Keratinocyte (primary cell): ENCODE measurements around the gene VTI1A. TPM values are rescaled to one million over a fixed set of nuclear protein-coding genes. Genes with fewer than 3 reads are reported as not detected.

Experiments
- DNase-seq: peaks from one replicate; pipeline ENCODE4 v3.0.0-alpha.2; 2011; ENCODE audit warnings: low read depth, missing footprints, low spot score
- FAIRE-seq: peaks from 2 replicates; lab custom pipeline; 2011; peaks lifted over from hg19 to GRCh38; lab: Jason Lieb, UNC
- H2AFZ ChIP-seq: 2 replicates; pipeline ENCODE4 v1.6.0; 2012; ENCODE audit warnings: low read length, control low read depth, inconsistent platforms; ENCODE audit not compliant: control insufficient read depth
- H3K27ac ChIP-seq: 2 replicates; pipeline ENCODE4 v1.5.1; 2011; ENCODE audit warnings: low read length; ENCODE audit not compliant: control insufficient read depth, insufficient read depth
- H3K27me3 ChIP-seq: 3 replicates; pipeline ENCODE4 v1.6.0; 2011; ENCODE audit warnings: low read length; ENCODE audit not compliant: control insufficient read depth, insufficient read depth; ENCODE audit errors: extremely low read depth
- H3K36me3 ChIP-seq, 2 experiments: 2 replicates in 1 of 2; 3 replicates in 1 of 2; pipeline ENCODE4 v1.5.1; 2011; ENCODE audit warnings: low read length in 2 of 2, mild to moderate bottlenecking in 1 of 2; ENCODE audit not compliant: control insufficient read depth in 2 of 2, insufficient read depth in 2 of 2; ENCODE audit errors: extremely low read depth in 1 of 2
- H3K4me1 ChIP-seq: 3 replicates; pipeline ENCODE4 v1.5.1; 2011; ENCODE audit warnings: low read length; ENCODE audit not compliant: control insufficient read depth, insufficient read depth; ENCODE audit errors: extremely low read depth
- H3K4me2 ChIP-seq: 3 replicates; pipeline ENCODE4 v1.6.0; 2011; ENCODE audit warnings: low read depth, low read length; ENCODE audit not compliant: control insufficient read depth, insufficient read depth; ENCODE audit errors: extremely low read depth
- H3K4me3 ChIP-seq, 3 experiments: fragments of 200-600 bp in 1 of 3; sonication (generic) in 1 of 3; 2 replicates in 2 of 3; 3 replicates in 1 of 3; pipeline ENCODE4 v1.5.1; 2011 to 2016; ENCODE audit warnings: low read length in 3 of 3, mild to moderate bottlenecking in 3 of 3, control low read depth in 2 of 3, inconsistent platforms in 1 of 3, low read depth in 1 of 3, mixed read lengths in 1 of 3, mixed run types in 1 of 3, moderate library complexity in 1 of 3; ENCODE audit not compliant: control insufficient read depth in 2 of 3, insufficient read depth in 2 of 3; ENCODE audit errors: extremely low read depth in 1 of 3
- H3K79me2 ChIP-seq: 2 replicates; pipeline ENCODE4 v1.6.0; 2012; ENCODE audit warnings: low read length; ENCODE audit not compliant: control insufficient read depth, insufficient read depth
- H3K9ac ChIP-seq: 3 replicates; pipeline ENCODE4 v1.6.0; 2011; ENCODE audit warnings: low read length; ENCODE audit not compliant: control insufficient read depth, insufficient read depth; ENCODE audit errors: extremely low read depth
- H3K9me1 ChIP-seq: 3 replicates; pipeline ENCODE4 v1.6.0; 2011; ENCODE audit warnings: low read length; ENCODE audit not compliant: control insufficient read depth, insufficient read depth; ENCODE audit errors: extremely low read depth
- H3K9me3 ChIP-seq: 2 replicates; pipeline ENCODE4 v1.5.1; 2012; ENCODE audit warnings: low read depth, low read length; ENCODE audit not compliant: control insufficient read depth
- H4K20me1 ChIP-seq: 3 replicates; pipeline ENCODE4 v1.6.0; 2011; ENCODE audit warnings: low read length; ENCODE audit not compliant: control insufficient read depth, insufficient read depth; ENCODE audit errors: extremely low read depth
- CTCF ChIP-seq, 3 experiments: IDR thresholded peaks in 1 of 3; conservative IDR thresholded peaks in 1 of 3; optimal IDR thresholded peaks in 1 of 3; 2 replicates in 2 of 3; 3 replicates in 1 of 3; pipeline versions ENCODE3 to v1.5.1; 2011; ENCODE audit warnings: low read length in 3 of 3, mild to moderate bottlenecking in 3 of 3, moderate library complexity in 2 of 3, control low read depth in 1 of 3, inconsistent platforms in 1 of 3; ENCODE audit not compliant: insufficient read depth in 2 of 3; ENCODE audit errors: extremely low read depth in 1 of 3
- EZH2 ChIP-seq: IDR thresholded peaks from one replicate; pipeline ENCODE4 v1.6.1; 2012; ENCODE audit warnings: inconsistent platforms, mild to moderate bottlenecking, low read length, moderate library complexity
- dilution Hi-C: fragments of 300-500 bp; cut with MboI; formaldehyde crosslinking; loops from one replicate; pipeline ENCODE4 v1.7.0; 2020; ENCODE audit warnings: low sequenced_read_pairs; ENCODE audit not compliant: extremely low pct_ligation_motif_present
- polyA plus RNA-seq, 5 experiments: library from polyadenylated mRNA; depleted of rRNA in 3 of 5; stranded (reverse) in 3 of 5; stranded (forward) in 1 of 5; unstranded in 1 of 5; fragments of >200 nt; gene quantifications; 1 replicate in 1 of 5; 2 replicates in 3 of 5; 3 replicates in 1 of 5; pipeline versions ENCODE4 v1.2.1 to v1.2.3, GENCODE V29; 2011 to 2012; ENCODE audit warnings: missing spikeins in 2 of 5, low read depth in 1 of 5, low replicate concordance in 1 of 5

Gene VTI1A
- polyA plus RNA-seq, 1 donor (not counting 4 experiments of a cell fraction or from before 2014, with no cell fraction given): 18.5 TPM

- Histone ChIP-seq H3K4me1 (peaks cover 10% of the 10 kb centered on the region), H3K27me3 (no peaks in the 10 kb centered on the region), H3K79me2 (peaks cover 25% of the 10 kb centered on the region), H4K20me1 (no peaks in the 10 kb centered on the region), H3K9me3 (no peaks in the 10 kb centered on the region), H3K27ac (no peak overlapping the region), H3K9me1 (no peaks in the 10 kb centered on the region), H3K9ac (no peak overlapping the region), H3K4me2 (no peak overlapping the region), H2AFZ (no peak overlapping the region), H3K36me3 (peaks cover 10 to 18% of the 10 kb centered on the region in 2 experiments), H3K4me3 (no peak overlapping the region)
- DNase-seq: no peak
- TF ChIP-seq EZH2 (no peak), CTCF (optimal IDR thresholded peaks at IDR 0.05 in 1 of 3, IDR thresholded peaks at IDR 0.05 in 1 of 3, conservative IDR thresholded peaks at IDR 0.05 in 1 of 3; ENCODE audit: extremely low read depth in 1 of 3, insufficient read depth in 2 of 3, low read length in 3 of 3) (no peak)
- no peak for FAIRE-seq
- dilution Hi-C loops: no loop called here
These were observed 5.5 kb upstream of the VTI1A start for GRCh38 chr10:112441520-112441919.

- Histone ChIP-seq H3K27ac (no peak overlapping the region), H3K27me3 (no peaks in the 10 kb centered on the region), H3K36me3 (peaks cover 10 to 18% of the 10 kb centered on the region in 2 experiments), H3K9me3 (no peaks in the 10 kb centered on the region), H3K79me2 (peaks cover 28% of the 10 kb centered on the region), H3K9me1 (no peaks in the 10 kb centered on the region), H3K4me3 (no peak overlapping the region), H3K9ac (no peak overlapping the region), H4K20me1 (no peaks in the 10 kb centered on the region), H2AFZ (no peak overlapping the region), H3K4me1 (peaks cover 10% of the 10 kb centered on the region), H3K4me2 (no peak overlapping the region)
- FAIRE-seq (no peak), DNase-seq (no peak)
- TF ChIP-seq EZH2 (no peak), CTCF (optimal IDR thresholded peaks at IDR 0.05 in 1 of 3, IDR thresholded peaks at IDR 0.05 in 1 of 3, conservative IDR thresholded peaks at IDR 0.05 in 1 of 3; ENCODE audit: extremely low read depth in 1 of 3, insufficient read depth in 2 of 3, low read length in 3 of 3) (no peak)
- dilution Hi-C loops: no loop called here
These were observed 5.0 kb upstream of the VTI1A start for GRCh38 chr10:112442063-112442462.
